H1 (cell line): ENCODE results near the gene RNF141. TPM values are rescaled to one million over a fixed set of nuclear protein-coding genes. Genes with fewer than 3 reads are reported as not detected.

Experiments used
- BACH1 ChIP-seq: IDR thresholded peaks from 2 replicates; pipeline ENCODE4 v1.6.1; 2012; ENCODE audit warnings: low read length, improper control_type of control experiment
- JUND ChIP-seq: IDR thresholded peaks from 2 replicates; pipeline ENCODE4 v1.6.1; 2011; ENCODE audit warnings: mild to moderate bottlenecking, improper control_type of control experiment, low read length
- polyA plus RNA-seq, 7 experiments: library from polyadenylated mRNA; depleted of rRNA in 3 of 7; stranded (reverse) in 5 of 7; unstranded in 2 of 7; fragments of >200 nt in 5 of 7; fragments of 200-250 nt in 2 of 7; gene quantifications; 1 replicate in 5 of 7; 2 replicates in 1 of 7; 4 replicates in 1 of 7; pipeline versions ENCODE4 v1.2.1 to v1.2.3, GENCODE V29; 2011 to 2013; ENCODE audit warnings: missing spikeins in 2 of 7, mixed read lengths in 2 of 7
- total RNA-seq: library from RNA; stranded (reverse); fragmentation: NEBNext Ultra II Directional; extraction: Animal tissue kit (Norgen Biotek cat#: 25700); gene quantifications from 2 replicates; pipeline ENCODE4 v1.2.1, GENCODE V29; 2021
- TF ChIP-seq, protein P1 (sequence below): IDR thresholded peaks from 2 replicates; pipeline ENCODE4 v1.6.1; 2011; ENCODE audit warnings: low read length, improper control_type of control experiment

RNF141 gene
- total and polyA plus RNA-seq, 2 of the 8 experiments (the other 6 are each of a cell fraction or from before 2014, with no cell fraction given): 8.5 to 22.8 TPM

DNA sequence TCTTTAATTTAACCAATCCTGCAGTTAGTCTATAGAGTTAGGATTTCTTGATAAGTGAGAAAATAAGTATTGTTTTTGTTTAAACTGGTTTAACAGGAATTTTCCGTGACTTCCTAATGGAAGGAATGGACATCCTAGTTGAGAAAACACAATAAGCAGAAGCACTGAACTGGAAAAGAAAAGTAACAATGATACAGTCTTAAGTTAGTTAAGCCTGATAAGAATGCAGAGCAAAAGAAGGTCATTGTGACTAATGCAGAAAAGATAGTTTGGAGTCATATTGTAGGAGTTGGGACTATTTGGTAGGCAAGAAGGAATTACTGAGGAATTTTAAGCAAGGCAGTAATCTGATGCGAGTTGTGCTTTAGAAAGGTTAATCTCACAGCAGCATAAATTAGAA lies 11.7 kb downstream of the RNF141 start (continued):
- TF ChIP-seq JUND (no peak), BACH1 (no peak)
- TF ChIP-seq, protein P1, sequence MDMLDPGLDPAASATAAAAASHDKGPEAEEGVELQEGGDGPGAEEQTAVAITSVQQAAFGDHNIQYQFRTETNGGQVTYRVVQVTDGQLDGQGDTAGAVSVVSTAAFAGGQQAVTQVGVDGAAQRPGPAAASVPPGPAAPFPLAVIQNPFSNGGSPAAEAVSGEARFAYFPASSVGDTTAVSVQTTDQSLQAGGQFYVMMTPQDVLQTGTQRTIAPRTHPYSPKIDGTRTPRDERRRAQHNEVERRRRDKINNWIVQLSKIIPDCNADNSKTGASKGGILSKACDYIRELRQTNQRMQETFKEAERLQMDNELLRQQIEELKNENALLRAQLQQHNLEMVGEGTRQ: no peak
